ENCODE measurements around the gene ZNF90.
"Not testable (repeated sequence)": the region's sequence is repeated elsewhere in the genome, so short reads cannot be mapped to it uniquely, and the experiment has no call there.

ZNF90 gene

DNA sequence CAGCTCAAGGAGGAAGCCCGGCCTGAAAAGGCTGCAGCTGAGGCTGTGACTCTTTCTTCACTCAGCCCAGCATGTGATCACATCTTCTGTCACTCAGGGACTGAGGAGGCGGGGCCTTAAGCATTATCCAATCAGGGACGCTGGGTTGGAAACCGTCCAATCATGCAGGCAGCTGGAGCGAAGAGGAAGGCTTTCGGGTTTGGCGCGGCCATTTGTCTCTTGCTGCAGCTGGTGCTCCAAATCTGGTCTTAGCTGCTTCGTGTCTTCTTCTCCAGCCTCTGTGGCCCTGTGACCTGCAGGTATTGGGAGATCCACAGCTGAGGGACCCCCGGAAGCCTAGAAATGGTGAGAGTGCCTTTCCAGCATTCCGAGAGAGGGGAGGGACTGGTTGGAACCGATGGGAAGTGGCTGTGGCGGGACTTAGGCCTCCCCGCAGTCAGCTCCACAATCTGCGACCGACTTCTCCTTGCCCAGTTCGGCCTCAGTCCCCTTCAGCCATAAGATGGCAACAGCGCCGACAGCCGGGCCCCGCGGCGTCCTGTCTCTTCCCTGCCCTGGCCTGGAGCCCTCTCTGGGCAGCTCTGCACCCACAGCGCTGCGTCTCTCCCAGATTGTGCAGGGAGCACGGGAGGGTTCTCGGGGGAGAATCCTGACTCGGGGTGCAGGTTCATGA, at the start of gene ZNF90:
Gene ZNF90, plus strand, starts transcription at position 210 of the 673 bp plus-strand sequence. Its CDS starts 133 bp downstream, at position 343.
- peak; percentile 38 for DNase-seq

DNA sequence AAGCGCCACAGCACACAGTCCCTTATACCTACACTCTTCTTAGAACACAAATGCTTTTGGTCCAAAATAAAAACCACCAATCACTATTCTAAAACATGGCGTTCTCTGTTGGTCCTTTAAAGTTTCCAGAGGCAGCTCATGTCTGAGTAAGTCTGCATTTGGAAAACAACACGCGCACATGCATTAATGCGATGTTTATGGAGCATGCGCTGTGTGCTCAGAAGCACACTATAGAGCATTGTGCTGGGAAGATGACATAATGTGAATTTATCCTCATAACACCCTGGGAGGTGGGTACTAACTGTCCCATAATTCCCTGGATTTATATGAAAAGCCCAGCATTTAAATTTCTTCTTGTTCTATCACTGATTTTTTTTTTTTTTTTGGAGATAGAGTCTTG, 49.2 kb upstream of the ZNF90 start:
- DNase-seq = no peak

DNA sequence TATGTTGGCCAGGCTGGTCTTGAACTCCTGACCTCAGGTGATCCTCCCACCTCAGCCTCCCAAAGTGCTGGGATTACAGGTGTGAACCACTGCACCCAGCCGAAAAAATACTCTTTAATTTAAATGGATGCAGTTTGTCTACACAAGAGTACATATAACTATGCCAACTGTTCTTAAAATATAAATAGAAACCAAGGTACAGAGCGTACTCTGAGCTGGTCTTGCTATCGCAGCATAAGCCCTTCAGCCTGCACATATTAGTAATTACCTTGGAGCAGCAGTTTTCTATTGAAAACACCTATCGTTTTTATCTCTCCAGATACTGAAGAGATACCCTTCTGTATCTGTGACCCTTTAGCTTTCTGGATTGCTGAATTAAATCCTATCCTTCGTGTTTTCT, 41.9 kb upstream of the ZNF90 start:
- no peak for DNase-seq

DNA sequence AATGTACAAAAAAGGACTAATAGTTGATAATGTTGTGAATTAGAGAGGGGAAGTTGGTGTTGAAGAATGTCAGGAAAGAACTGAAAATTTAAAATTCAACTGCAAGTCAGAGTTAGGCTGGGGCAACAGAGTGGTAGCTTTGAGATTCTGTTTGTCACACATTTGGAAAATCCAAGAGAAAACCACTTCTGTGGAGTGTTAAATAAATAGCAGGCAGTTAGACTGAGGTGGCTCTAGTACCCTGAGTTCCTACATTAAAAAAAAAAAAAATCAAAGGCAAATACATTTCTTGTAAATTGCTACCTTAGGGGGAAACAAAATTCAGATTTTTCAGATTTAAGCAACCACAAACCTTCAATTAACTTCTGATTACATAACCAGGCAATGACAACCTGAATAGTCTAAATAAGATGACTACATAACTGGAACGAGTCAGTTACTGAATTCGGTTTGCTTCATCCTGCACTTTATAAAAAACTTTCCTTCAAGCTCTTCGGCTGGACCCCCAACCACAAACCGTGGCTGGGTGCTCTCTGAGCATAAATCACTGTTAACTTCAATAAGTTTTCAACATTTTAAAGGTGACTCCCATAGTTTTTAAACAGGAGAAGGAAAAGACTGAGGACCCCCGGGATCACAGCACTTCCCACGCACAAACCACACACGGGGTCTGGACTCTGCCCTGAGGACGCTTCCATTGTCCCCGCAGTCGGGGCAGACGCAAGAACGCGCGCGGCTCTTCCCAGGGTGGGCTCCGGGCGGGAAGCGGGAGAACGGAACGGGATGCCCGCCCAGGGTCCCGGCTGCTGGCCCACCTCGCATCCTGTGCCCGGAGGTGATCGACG, 39.2 kb upstream of the ZNF90 start:
- DNase-seq = no peak

DNA sequence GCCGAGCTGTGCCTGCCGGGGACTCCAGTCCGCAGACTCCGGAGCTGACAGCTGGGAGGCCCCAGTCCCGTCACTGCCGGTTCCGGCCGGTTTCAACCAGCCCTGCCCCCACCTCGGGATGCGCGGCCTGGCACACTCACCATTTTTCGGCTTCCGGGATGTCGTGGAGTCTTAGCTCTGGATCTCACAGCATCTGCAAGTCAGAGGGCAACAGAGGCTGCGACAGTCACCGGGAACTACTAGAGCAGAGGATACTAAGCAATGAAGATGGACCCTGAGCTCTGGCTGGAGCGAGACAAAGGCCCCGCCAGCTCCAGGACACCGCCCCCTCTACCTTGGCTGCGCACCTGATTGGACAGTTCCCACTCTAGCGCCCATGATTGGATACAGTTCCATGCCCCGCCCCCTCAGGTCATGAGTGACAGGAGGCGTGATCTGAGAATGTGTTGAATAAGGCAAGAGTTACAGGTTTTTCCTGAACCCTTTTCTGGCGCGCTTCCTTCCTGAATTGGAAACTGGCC, 38.5 kb upstream of the ZNF90 start, which contains the start of gene ZNF682:
Gene ZNF682, minus strand, starts transcription at position 303 of the 521 bp plus-strand sequence. Its CDS starts 160 bp downstream, at position 143.
- peak; percentile 76 for DNase-seq

DNA sequence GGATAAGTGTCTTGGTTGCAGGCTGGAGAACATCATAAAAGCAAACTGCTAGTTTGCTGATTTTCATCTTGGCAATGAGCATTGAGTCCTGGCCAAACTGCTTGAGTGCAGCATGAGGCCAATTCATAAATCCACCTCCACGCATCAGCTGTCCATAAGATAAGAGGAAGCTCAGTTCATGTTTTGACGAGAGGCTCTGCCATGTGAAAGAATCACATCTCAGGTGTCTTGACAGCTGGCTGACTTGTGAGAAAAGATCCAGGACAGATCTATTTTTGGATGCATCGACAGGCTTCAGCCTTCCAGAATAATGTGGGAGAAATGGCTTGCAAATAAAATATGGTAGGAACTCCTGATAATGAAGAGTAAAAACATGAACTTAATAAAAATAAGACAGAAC, 33.1 kb upstream of the ZNF90 start:
- no peak for DNase-seq

DNA sequence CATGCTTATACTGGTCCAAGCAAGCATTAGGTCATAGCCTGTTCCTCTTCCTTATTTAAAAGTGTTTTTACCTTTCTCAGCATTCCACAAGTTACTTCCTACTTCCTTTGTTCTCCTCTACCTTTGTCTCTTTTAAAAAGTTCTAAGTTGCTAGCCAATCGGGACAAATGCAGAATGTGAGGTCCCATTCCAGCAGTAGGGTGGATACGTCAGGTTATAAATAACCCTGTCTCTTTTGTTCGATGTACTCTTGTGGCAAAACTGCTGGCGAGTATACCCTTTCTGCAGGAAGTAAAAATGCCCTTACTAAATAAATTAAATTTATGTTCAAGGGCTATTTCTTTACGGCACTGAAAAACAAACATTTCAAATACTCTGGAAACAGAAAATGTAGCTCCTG, 32.1 kb upstream of the ZNF90 start:
- DNase-seq = not testable (repeated sequence)

DNA sequence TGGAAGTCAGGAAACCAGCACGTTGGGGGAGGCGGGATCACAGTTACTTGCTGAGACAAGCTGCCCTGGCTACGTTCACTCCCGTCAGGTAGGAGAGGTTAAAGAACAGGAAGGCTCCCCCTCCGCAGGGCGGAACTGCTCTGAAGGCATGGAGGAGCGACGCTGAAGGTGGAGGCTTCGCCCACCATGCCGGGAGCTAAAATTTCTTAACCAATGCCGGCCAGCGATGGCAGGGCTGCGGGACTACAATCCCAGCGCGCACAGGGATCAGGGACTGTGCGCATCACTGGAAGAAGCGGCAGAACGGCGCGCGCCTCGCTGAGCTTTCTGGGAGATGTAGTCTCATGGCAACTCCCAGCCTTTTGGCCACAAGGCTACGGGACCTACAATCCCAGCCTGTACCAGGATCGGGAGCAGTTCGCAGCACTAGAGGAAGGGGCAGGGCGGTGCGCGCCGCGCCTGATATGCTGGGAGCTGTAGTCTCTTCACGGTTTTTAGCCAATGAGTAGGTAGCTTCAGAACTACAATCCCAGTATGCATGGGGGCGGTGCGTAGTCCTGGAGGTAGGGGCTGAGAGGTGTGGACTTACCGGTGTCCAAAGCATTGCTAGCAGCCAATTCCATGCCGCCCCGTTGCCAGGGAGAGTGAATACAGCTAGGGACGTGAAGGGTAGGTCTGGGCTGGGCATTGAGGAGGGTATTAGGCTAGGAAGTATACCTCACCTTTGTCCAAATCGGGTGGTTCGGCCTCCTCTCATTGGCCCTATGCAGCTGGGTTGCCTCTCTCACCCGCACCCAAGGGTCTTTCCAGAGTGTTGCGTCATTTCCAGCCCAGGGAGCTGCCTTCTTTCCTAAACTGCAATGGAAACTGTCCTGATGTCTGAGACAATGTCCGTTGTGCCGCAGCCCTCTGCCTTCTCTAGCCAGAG, 25.7 kb upstream of the ZNF90 start:
- peak; percentile 88 for DNase-seq

DNA sequence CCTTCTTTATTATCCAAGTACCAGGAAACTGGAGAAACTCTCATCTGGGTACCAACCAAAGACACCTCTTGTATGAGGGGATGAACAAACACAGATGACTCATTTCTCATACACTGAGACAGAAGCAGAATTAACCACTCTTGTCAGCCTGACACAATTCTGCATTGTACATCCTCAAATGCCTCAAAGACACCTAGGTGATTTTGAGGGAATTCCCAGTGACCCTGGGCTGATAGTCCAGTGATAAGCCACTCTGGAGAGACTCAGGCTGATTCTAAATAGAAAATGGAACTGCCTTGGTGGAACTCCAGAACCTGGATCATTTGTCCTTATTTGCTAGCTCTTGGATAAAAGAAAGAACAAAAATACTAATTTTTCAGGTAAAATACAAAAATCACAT, 19.1 kb upstream of the ZNF90 start:
- not testable (repeated sequence) for DNase-seq

DNA sequence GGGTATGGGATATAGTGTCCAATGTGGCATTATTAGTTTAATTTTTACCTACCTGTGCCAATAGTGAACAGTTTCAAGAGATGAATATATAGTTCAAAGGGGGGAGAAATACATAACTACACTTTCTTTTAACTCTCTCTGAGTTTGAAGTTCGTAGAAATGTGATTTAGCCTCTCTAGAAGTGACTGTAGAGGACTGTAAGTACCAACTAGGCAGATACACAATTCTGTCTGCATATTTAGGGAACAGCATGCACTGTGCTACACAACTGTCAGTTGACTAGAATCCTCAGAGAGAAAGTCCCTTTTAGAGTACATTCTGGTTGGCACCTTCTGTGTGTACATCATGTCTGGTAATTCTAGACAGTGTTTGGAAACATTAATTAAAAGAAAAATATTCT, 17.5 kb upstream of the ZNF90 start:
- DNase-seq = no peak

DNA sequence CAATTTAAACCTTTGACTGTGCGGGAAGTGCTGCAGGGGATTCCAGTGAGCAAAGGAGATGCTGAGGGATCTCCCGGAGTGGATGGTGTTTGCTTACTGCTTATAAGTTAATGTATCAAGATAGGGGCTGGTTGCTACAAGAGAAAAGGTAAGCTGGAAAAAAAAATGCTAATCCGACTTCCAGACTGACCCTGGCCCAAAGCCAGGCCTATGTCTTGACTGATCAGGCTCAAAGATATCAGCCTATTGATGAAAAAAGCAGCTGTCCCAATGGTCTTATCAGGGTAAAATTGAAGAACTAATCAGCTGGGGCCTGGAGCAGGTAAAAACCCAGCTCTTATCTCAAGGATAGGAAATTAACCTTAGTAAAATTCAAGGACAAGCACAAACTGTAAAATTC, 10.9 kb upstream of the ZNF90 start:
- no peak for DNase-seq

DNA sequence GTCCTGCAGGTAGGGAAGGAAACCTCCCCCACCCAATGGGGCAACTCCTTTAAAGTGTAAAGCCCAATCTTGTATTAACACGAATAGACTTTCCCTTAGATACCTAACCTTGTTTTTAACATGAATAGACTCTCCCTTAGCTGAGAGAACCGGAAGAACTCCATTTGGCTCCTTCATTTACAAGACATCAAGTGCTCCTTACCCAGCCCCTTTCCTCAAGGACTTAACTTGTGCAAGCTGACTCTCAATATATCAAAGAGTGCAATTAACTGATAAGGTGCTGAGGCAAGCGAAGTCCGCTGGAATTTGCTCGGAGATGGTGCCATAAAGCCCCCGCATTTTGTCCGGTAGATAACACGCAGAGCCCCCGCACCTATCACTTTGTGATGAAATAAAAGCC, 9.9 kb upstream of the ZNF90 start:
- no peak for DNase-seq

DNA sequence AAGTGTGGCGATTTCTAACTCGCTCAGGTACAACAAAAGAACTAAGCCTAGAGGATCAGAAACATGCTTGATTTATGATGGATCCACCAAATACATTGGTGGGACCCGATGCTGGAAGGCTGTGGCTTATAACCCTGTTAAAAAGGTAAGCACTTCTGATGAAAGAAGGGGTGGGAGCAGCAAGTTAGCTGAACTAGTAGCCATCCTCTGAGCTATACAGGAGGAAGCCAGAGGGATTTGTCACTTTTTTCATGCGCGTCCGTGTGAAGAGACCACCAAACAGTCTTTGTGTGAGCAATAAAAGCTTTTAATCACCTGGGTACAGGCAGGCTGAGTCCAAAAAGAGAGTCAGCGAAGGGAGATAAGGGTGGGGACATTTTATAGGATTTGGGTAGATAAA, 9.2 kb upstream of the ZNF90 start:
- not testable (repeated sequence) for DNase-seq

DNA sequence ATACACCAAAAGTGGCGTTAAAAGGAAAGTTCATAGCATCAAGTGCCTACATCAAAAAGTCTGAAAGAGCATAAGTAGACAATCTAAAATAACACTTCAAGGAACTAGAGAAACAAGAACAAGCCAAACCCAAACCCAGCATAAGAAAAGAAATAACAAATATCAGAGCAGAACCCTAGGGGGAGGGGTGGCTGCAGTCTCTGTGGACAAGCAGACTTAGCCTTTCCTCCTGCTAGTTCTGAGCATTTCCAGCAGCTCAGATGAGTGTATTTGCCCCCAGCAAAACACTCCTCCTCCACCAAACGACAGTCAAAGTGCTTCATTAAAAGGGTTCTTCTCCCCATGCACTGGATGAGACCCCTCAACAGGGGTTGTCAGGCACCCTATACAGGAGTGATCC, 7.1 kb upstream of the ZNF90 start:
- no peak for DNase-seq

DNA sequence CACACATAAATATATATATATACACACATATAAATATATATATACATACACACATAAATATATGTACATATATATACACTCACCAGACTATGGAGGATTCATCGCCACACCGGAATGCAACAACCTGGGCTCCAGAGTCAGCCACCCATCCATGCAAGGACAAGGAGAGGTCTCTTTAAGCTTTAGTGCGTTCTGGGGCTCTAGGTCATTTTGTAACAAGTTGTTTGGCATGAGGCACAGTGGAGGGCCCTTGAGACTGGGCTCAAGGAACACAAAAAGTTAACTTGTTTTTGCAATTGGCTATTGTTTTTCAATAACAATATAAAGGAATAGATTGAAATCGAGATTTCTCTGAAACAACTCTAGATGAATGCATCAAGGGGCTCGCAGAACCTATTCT, 4.9 kb upstream of the ZNF90 start:
- no peak for DNase-seq

DNA sequence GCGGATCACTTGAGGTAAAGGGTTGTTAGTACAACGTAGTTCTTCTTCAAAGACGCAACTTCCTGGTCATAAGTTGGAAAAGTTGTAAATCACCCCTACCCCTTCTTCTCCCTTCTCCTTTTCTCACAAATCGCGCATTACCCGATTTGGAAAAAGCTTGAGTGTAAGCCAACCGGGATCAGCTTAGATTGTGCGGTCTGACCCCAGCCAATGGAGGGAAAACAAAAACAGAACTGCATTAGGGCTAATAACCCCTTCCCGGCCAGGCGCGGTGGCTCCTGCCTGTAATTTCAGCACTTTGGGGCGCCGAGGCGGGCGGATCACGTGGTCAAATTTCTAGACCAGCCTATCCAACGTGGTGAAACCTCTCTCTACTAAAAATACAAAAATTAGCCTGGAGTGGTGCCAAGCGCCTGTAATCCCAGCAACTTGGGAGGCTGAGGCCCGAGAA, 806 bp downstream of the ZNF90 start:
- no peak for DNase-seq

DNA sequence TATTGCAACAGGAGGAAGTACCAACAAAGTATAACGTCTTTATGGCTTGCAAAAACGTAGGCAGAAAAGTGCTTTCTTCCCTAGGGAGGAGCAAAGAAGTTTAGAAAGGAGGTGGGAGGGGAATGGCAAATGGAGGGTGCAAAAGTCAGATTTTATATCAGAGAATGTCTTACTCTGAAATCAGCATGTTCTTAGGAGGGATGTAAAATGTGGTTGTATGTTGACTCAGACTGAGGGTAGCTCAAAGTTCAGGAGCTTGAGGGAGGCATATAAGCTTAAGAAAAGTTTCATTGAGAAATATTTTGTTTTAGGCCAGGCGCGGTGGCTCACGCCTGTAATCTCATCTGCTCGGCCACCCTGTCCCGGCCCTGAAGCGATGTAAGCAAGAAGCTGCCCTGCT, 1.7 kb downstream of the ZNF90 start:
- DNase-seq = no peak

DNA sequence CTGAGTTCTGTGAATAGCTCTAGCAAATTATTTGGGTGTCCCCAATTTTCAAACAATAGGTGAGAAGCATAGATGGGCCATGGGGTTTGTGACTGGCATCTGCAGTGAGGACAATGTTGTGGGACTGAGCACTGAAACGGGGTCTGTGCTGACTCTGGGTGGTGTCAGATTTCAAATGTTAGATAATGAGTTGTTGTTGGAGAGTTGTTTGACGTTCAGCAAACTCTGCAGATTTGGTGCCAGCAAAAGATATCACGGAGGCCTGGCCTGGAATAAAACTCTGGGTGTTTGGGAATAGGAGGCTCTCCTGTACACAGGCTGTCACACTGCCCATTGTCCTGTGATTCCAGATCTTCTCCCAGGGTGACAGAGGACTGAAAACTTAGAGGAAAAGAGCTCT, 2.9 kb downstream of the ZNF90 start:
- DNase-seq = no peak

DNA sequence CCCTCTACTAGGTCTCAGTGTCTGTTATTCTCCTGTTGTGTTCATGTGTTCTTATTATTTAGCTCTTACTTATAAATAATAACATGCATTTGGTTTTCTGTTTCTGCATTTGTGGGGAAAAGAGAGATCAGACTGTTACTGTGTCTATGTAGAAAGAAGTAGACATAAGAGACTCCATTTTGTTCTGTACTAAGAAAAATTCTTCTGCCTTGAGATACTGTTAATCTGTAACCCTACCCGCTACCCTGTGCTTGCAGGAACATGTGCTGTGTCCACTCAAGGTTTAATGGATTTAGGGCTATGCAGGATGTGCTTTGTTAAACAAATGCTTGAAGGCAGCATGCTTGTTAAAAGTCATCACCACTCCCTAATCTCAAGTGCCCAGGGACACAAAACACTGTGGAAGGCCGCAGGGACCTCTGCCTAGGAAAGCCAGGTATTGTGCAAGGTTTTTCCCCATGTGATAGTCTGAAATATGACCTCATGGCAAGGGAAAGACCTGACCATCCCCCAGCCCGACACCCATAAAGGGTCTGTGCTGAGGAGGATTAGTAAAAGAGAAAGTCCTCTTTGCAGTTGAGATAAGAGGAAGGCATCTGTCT, 4.5 kb downstream of the ZNF90 start:
- not testable (repeated sequence) for DNase-seq

DNA sequence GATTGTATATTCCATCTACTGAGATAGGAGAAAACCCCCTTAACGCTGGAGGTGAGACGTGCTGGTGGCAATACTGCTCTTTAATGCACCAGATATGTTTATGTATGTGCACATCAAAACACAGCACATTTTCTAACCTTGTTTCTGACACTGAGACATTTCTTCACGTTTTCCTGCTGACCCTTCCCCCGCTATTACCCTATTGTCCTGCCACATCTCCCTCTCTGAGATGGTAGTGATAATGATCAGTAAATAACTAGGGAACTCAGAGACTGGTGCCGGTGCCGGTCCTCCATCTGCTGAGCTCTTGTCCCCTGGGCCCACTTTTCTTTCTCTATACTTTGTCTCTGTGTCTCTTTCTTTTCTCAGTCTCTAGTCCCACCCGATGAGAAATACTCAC, 5.1 kb downstream of the ZNF90 start:
- DNase-seq = not testable (repeated sequence)

DNA sequence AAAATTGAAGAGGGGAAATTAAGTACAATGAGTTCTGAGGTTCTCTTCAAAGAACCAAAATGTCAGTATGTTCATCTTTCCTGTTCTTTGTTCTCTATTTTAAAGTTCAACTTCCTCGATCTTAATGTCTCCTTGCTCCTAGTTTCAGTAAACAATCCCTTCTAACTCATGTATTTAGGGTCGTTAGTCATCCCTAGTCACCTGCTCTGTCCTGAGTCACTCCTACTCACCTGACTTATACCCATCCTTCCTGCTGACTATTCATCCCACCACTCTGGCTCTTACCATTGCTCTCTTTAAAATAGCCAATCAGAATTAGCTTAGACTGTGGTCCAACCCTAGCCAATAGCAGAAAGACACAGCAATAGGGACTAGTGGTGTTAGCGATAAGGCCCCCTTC, 24.3 kb downstream of the ZNF90 start:
- DNase-seq = no peak

DNA sequence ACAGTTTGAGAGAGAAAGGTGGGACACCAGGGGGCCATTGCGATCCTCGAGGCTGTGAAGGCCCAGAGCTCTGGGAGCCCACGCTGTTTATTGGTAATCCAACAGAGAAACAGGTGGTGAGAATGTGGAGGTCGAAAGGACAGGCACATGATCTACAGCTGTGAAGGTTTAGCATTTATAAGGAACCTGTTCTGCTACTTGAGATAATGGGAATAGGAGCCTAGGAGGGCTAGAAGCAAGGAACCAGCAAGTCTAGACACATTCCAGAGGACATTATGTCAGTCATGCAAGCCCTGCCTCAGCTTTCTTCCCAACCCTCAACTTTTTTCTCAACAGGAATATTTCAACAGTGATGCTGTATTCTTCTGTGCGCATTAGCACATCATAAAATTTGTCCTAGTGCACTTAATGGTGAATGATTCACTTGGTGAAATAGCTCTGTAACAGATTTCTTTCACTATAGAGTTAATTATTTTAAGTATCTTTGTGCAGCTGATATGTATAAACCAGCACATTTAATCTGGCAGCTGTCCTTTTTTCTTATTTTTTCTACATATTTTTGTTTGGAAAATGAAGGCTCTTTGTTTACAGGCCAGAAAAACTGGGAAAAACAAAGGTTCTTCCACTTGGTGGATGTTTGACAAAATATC, 25.4 kb downstream of the ZNF90 start:
- DNase-seq = no peak
